ENCODE data around the gene RFFL.
A peak's percentile ranks its signal among the peaks of the same experiment; 100 is the strongest.

RFFL gene

GRCh38 chr17:35025541-35025940, 38.0 kb downstream of the RFFL start:
- CTCF ChIA-PET: interaction anchor here (0.6 to 2.1 kb wide), 9 partner anchors 11 to 93 kb away, joined by 3 to 7 read pairs (median 4); no protein-coding TSS in a partner anchor
- POLR2A ChIA-PET: no interaction called here
- TF ChIP-seq CTCF (IDR thresholded peaks at IDR 0.05; ENCODE audit: control extremely low read depth, extremely low read depth, low read depth, missing control alignments): no peak
- DNase-seq (ENCODE audit: extremely low spot score): no peak

DNA sequence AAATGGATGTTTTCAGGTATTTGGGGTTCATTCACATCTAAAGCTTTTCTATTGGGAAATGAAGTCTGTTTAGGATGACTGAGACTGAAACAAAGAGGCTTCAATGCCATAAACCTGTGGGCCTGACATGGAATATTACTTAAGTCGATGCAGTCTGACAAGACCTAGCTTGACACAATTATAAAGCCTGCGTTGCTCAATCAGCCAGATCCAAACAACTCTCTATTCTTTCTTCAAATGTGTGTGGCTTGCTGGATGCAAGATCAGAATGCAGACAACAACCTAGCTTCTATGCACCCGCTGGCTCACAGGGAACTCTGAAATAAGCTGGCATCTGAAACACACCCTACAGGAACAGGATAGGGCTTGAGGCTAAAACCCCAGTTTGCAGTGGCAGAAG, 40.0 kb downstream of the RFFL start:
- TF ChIP-seq CTCF (IDR thresholded peaks at IDR 0.05; ENCODE audit: control extremely low read depth, extremely low read depth, low read depth, missing control alignments): no peak
- ChIA-PET POLR2A (no interaction called here), CTCF (interaction anchor here (1.2 to 2.4 kb wide), 8 partner anchors 13 to 66 kb away, joined by 3 to 9 read pairs (median 5); no protein-coding TSS in a partner anchor)
- no peak for DNase-seq (ENCODE audit: extremely low spot score)

DNA sequence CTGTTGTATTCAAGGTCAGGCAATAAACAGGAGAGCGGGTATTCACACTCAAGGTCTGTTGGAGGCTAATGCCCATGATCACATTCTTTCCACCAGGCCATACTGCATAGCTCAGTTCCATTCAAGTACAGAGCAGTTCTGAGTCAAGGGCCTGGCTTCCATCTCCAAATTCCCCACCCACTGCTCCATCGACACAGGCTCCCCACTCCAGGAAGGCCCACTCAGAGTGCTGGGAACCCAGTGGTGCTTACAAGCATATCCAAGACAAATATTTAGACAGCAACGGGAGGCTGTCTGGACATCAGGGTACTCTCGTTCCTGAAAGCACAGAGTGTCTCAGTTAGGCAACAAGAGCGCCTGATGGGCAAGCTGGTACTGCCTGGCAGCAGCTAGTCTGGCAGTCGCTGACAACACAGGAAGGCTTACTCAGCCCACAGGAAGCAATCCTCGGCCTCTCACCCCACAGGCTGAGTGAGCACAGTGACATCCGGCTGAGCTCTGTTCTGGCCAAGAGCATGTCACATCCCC, 40.9 kb downstream of the RFFL start:
- ChIA-PET CTCF (interaction anchor here (0.7 to 2.4 kb wide), 13 partner anchors 10 to 67 kb away, joined by 3 to 10 read pairs (median 5); no protein-coding TSS in a partner anchor), POLR2A (no interaction called here)
- TF ChIP-seq CTCF (IDR thresholded peaks at IDR 0.05; ENCODE audit: control extremely low read depth, extremely low read depth, low read depth, missing control alignments): no peak
- DNase-seq (ENCODE audit: extremely low spot score): peak; percentile 58

DNA sequence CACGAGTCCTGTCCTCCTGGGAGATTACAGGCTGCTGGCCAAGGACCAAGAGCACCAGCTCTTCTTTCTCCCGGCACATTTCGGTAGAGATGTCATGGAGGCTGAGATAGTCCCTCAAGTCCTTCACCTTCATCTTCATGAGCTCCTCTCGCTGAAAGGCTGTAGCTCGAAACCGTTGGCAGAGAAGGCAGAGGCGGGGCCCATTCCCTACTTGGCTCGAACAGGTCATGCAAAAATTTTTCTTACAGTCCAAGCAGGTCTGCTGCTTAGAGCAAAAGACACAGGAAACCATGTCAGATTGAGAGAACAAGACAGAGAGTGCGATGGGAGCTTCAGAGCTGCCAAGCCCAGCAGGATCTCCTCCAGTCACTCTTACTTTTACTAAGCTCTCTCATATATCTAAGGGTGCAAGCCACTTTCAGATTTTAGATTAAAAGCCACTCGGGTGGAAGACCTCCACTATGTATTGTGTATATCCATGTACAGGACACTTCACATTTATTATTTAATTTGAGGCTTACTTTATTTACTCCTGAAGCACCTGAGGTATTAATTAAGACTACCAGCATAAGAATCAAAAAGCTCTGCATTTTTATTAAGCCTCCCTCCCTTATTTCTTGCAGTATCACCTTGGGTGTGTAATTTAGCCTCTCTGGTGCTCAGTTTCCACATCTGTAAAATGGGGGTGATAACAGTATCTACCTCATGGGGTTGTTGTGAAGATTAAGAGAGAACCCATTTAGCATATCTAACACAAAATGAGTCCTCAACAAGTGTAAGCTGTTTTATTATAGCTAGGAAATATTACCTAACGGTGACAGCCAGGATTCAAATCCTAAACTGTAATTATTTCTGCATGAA, 41.8 kb downstream of the RFFL start:
- POLR2A ChIA-PET: no interaction called here
- CTCF ChIA-PET: interaction anchor here (0.7 to 2.4 kb wide), 10 partner anchors 9 to 68 kb away, joined by 3 to 10 read pairs (median 5); no protein-coding TSS in a partner anchor
- TF ChIP-seq CTCF (IDR thresholded peaks at IDR 0.05; ENCODE audit: control extremely low read depth, extremely low read depth, low read depth, missing control alignments): no peak
- no peak for DNase-seq (ENCODE audit: extremely low spot score)

- CTCF ChIA-PET: interaction anchor here (0.9 to 2.4 kb wide), 6 partner anchors 8 to 100 kb away, joined by 3 to 9 read pairs (median 4); partner anchors contain the start of gene RAD51D
- POLR2A ChIA-PET: interaction anchor here (0.7 kb wide), 1 partner anchor 44 kb away, joined by 6 read pairs; no protein-coding TSS in a partner anchor
- no peak for DNase-seq (ENCODE audit: extremely low spot score)
- no peak for TF ChIP-seq CTCF (IDR thresholded peaks at IDR 0.05; ENCODE audit: control extremely low read depth, extremely low read depth, low read depth, missing control alignments)
Measured at GRCh38 chr17:35019386-35020179, 43.9 kb downstream of the RFFL start.

GRCh38 chr17:35018814-35019213, 44.7 kb downstream of the RFFL start:
- TF ChIP-seq CTCF (IDR thresholded peaks at IDR 0.05; ENCODE audit: control extremely low read depth, extremely low read depth, low read depth, missing control alignments): no peak
- ChIA-PET CTCF (interaction anchor here (0.9 to 2.4 kb wide), 5 partner anchors 16 to 728 kb away, joined by 3 to 9 read pairs (median 4); partner anchors contain the start of gene RAD51D), POLR2A (no interaction called here)
- no peak for DNase-seq (ENCODE audit: extremely low spot score)
